ENCODE data around the gene FAM193A. TPM values are rescaled to one million over a fixed set of nuclear protein-coding genes. Genes with fewer than 3 reads are reported as not detected.
"Not testable (repeated sequence)": the region's sequence is repeated elsewhere in the genome, so short reads cannot be mapped to it uniquely, and the experiment has no call there.

FAM193A gene
- total RNA-seq, 1 donor from 2014 or later, result 56.1 TPM

- H3K27me3 Mint-ChIP-seq (ENCODE audit: unreplicated experiment), result peaks cover 5% of the 10 kb centered on the region
- H3K27ac Mint-ChIP-seq (ENCODE audit: unreplicated experiment), result peak overlapping the region; percentile 43
- peaks cover 4% of the 10 kb centered on the region for H3K36me3 Mint-ChIP-seq (ENCODE audit: unreplicated experiment)
- peaks cover 4% of the 10 kb centered on the region for H3K9me3 Mint-ChIP-seq (ENCODE audit: unreplicated experiment)
- no peak for DNase-seq
- H3K4me1 Mint-ChIP-seq (ENCODE audit: low read depth, unreplicated experiment), result peaks cover 4% of the 10 kb centered on the region
- H3K4me3 Mint-ChIP-seq (ENCODE audit: unreplicated experiment), result no peak overlapping the region
- TF ChIP-seq, protein P1, sequence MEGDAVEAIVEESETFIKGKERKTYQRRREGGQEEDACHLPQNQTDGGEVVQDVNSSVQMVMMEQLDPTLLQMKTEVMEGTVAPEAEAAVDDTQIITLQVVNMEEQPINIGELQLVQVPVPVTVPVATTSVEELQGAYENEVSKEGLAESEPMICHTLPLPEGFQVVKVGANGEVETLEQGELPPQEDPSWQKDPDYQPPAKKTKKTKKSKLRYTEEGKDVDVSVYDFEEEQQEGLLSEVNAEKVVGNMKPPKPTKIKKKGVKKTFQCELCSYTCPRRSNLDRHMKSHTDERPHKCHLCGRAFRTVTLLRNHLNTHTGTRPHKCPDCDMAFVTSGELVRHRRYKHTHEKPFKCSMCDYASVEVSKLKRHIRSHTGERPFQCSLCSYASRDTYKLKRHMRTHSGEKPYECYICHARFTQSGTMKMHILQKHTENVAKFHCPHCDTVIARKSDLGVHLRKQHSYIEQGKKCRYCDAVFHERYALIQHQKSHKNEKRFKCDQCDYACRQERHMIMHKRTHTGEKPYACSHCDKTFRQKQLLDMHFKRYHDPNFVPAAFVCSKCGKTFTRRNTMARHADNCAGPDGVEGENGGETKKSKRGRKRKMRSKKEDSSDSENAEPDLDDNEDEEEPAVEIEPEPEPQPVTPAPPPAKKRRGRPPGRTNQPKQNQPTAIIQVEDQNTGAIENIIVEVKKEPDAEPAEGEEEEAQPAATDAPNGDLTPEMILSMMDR (IDR thresholded peaks at IDR 0.05; ENCODE audit: partially characterized antibody, unreplicated experiment), result no peak
Measured at GRCh38 chr4:2510351-2511259, 25.8 kb upstream of the FAM193A start.

GRCh38 chr4:2511645-2512131, 24.8 kb upstream of the FAM193A start:
- TF ChIP-seq, protein P1 (IDR thresholded peaks at IDR 0.05; ENCODE audit: partially characterized antibody, unreplicated experiment), result no peak
- no peak for DNase-seq
- peaks cover 2% of the 10 kb centered on the region for H3K9me3 Mint-ChIP-seq (ENCODE audit: unreplicated experiment)
- no peak overlapping the region for H3K27ac Mint-ChIP-seq (ENCODE audit: unreplicated experiment)
- H3K36me3 Mint-ChIP-seq (ENCODE audit: unreplicated experiment), result peaks cover 4% of the 10 kb centered on the region
- peaks cover 3% of the 10 kb centered on the region for H3K27me3 Mint-ChIP-seq (ENCODE audit: unreplicated experiment)
- H3K4me1 Mint-ChIP-seq (ENCODE audit: low read depth, unreplicated experiment), result peaks cover 4% of the 10 kb centered on the region
- no peak overlapping the region for H3K4me3 Mint-ChIP-seq (ENCODE audit: unreplicated experiment)

DNA sequence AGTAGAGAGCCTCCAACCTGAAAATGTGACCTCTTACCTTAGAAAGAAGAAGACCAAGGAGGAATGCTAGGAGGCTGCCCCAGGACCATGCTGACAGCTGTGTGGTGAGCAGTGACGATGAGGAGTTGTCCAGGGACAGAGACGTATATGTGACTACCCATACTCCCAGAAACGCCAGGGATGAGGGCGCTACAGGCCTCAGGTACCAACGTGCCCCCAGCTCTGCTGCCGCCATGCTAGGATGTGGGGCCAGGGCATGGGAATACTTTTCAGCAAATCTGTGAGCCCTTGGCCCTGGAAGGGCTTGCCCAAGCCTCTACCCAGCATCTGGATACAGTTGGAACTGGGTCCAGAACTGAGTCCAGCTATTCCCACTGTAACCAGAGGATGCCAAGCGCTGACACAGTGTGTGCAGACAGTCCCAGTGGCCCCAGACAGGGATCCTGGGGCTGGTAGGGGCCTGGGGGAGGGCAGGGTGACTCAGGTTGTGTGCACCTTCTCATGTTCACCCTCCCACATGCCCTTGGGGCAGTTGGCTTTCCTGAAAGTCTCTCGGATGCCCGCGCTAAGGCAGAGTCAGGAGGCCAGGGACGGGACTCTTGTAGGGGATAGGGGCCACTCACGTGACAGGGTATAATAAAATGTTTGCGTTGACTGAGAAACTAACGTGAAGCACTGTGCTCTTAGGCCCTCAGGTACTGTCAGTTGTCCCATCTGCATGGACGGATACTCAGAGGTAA, 23.9 kb upstream of the FAM193A start:
- H3K4me1 Mint-ChIP-seq (ENCODE audit: low read depth, unreplicated experiment), result peaks cover 4% of the 10 kb centered on the region
- H3K27ac Mint-ChIP-seq (ENCODE audit: unreplicated experiment), result no peak overlapping the region
- DNase-seq, result no peak
- peaks cover 2% of the 10 kb centered on the region for H3K9me3 Mint-ChIP-seq (ENCODE audit: unreplicated experiment)
- peaks cover 4% of the 10 kb centered on the region for H3K36me3 Mint-ChIP-seq (ENCODE audit: unreplicated experiment)
- H3K4me3 Mint-ChIP-seq (ENCODE audit: unreplicated experiment), result no peak overlapping the region
- H3K27me3 Mint-ChIP-seq (ENCODE audit: unreplicated experiment), result peaks cover 5% of the 10 kb centered on the region
- TF ChIP-seq, protein P1 (IDR thresholded peaks at IDR 0.05; ENCODE audit: partially characterized antibody, unreplicated experiment), result no peak

- H3K4me3 Mint-ChIP-seq (ENCODE audit: unreplicated experiment); H3K27ac Mint-ChIP-seq (ENCODE audit: unreplicated experiment); DNase-seq; H3K4me1 Mint-ChIP-seq (ENCODE audit: low read depth, unreplicated experiment); H3K27me3 Mint-ChIP-seq (ENCODE audit: unreplicated experiment); H3K36me3 Mint-ChIP-seq (ENCODE audit: unreplicated experiment); H3K9me3 Mint-ChIP-seq (ENCODE audit: unreplicated experiment): not testable (repeated sequence)
Measured at GRCh38 chr4:2514193-2514592, 22.3 kb upstream of the FAM193A start.

DNA sequence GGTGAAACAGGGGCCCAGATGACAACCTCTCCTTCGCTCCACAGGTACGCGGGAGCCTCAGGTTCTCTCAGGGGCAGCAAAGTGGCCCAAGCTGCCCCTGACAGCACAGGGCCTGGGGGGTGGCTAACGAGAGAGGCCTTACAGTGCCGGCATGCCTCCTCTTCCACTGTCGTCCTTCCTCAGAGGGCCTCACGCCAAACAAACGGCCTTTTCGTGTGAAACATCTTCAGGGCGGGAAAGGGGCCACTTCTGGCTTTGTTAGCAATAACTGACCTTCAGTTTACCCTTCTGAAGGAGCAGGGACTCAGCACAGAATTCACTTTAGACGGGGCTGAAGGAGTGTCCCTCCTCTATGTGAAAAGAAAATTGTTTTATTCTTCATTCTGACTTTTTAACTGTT, 21.5 kb upstream of the FAM193A start:
- H3K36me3 Mint-ChIP-seq (ENCODE audit: unreplicated experiment); H3K9me3 Mint-ChIP-seq (ENCODE audit: unreplicated experiment): not testable (repeated sequence)

More for the DNA sequence above, 21.5 kb upstream of the FAM193A start:
- not testable (repeated sequence) for H3K27ac Mint-ChIP-seq (ENCODE audit: unreplicated experiment); H3K27me3 Mint-ChIP-seq (ENCODE audit: unreplicated experiment); H3K4me3 Mint-ChIP-seq (ENCODE audit: unreplicated experiment); H3K4me1 Mint-ChIP-seq (ENCODE audit: low read depth, unreplicated experiment); DNase-seq
